Mucosa of stomach (tissue), 1 donor: ENCODE data around the gene ZNRF3.
"Not testable (repeated sequence)": the region's sequence is repeated elsewhere in the genome, so short reads cannot be mapped to it uniquely, and the experiment has no call there.

ENCODE experiments used
- H3K27me3 ChIP-seq: one replicate; pipeline ENCODE4 v1.7.0; 2013; ENCODE audit warnings: mild to moderate bottlenecking, low read length; ENCODE audit not compliant: control insufficient read depth, insufficient read depth
- H3K36me3 ChIP-seq: one replicate; pipeline ENCODE4 v1.7.0; 2013; ENCODE audit warnings: low read length; ENCODE audit not compliant: control insufficient read depth, insufficient read depth
- H3K4me1 ChIP-seq: one replicate; pipeline ENCODE4 v1.7.0; 2013; ENCODE audit warnings: mild to moderate bottlenecking, low read length; ENCODE audit not compliant: control insufficient read depth, insufficient read depth
- H3K4me3 ChIP-seq: one replicate; pipeline ENCODE4 v1.7.0; 2013; ENCODE audit warnings: low read length
- H3K9ac ChIP-seq: one replicate; pipeline ENCODE4 v1.7.0; 2013; ENCODE audit warnings: mild to moderate bottlenecking, low read length, moderate library complexity
- H3K9me3 ChIP-seq: one replicate; pipeline ENCODE4 v1.7.0; 2013; ENCODE audit warnings: mild to moderate bottlenecking, low read length, moderate library complexity; ENCODE audit not compliant: control insufficient read depth
- donor health status: Pancreatic carcinoma.

The ZNRF3 gene

DNA sequence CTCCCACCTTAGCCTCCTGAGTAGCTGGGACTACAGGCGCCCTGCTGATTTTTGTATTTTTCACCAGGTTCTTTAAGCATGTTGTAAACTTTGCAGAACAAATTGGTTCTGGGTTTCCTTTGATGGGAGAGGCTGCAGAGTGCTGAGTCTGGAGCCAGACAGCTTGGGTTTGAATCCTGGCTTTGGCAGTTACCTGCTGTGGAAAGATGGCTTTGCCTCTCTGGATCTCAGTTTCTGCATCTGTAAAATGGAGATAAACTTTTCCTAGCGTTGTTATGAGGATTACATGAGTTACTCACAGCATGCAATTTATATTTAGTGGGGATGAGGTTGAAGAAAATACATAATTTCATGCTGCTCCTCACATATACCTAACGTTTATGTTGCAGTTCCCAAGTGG, 19.1 kb downstream of the ZNRF3 start:
- Histone ChIP-seq H3K36me3 (no peaks in the 10 kb centered on the region), H3K9ac (no peak overlapping the region), H3K27me3 (no peaks in the 10 kb centered on the region), H3K4me3 (no peak overlapping the region), H3K4me1 (peaks cover 12% of the 10 kb centered on the region), H3K9me3 (no peaks in the 10 kb centered on the region)

DNA sequence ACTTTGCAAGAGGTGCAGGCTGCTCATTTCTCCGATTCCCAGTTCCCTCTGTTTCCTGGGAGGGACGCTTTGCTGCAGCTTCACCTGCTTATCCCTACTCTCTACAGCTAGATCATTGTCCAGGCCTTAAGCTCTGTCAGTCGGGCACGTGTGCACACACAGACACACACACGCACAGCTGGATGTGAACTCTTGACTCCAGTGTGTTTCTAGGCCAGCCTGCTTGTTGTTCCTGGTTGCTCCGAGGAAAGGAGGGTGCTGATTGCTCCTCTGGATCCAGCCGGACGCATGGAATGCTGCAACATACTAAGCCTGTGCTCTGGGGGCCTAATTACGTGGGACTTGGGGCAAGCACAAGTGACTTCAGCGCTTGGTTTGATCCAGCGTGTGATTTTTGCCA, 19.7 kb downstream of the ZNRF3 start:
- H3K9ac ChIP-seq = no peak overlapping the region
- no peaks in the 10 kb centered on the region for H3K9me3 ChIP-seq
- H3K36me3 ChIP-seq = no peaks in the 10 kb centered on the region
- H3K4me3 ChIP-seq = no peak overlapping the region
- peaks cover 12% of the 10 kb centered on the region for H3K4me1 ChIP-seq
- no peaks in the 10 kb centered on the region for H3K27me3 ChIP-seq

DNA sequence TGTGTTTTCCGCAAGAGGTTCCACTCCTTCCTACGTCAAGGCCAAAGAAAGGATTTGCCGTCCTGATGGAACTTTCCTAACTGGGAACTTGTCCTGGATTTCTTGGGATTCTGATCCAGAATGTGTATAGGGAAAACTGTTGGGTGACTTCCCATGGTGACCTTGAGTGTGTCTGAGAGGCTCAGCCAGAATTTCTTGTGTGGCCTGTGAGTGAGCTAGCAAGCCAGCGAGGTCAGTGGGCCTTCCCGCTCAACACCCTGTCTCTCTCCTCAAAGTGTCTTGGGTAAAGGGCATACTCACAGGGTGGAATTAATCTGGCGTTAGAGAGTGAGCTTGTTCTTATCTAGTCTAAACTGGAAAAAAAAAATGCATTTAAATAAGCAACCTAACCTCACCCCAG, 20.4 kb downstream of the ZNRF3 start:
- Histone ChIP-seq H3K4me1 (peaks cover 16% of the 10 kb centered on the region), H3K9me3 (no peaks in the 10 kb centered on the region), H3K9ac (no peak overlapping the region), H3K27me3 (no peaks in the 10 kb centered on the region), H3K4me3 (no peak overlapping the region), H3K36me3 (no peaks in the 10 kb centered on the region)

DNA sequence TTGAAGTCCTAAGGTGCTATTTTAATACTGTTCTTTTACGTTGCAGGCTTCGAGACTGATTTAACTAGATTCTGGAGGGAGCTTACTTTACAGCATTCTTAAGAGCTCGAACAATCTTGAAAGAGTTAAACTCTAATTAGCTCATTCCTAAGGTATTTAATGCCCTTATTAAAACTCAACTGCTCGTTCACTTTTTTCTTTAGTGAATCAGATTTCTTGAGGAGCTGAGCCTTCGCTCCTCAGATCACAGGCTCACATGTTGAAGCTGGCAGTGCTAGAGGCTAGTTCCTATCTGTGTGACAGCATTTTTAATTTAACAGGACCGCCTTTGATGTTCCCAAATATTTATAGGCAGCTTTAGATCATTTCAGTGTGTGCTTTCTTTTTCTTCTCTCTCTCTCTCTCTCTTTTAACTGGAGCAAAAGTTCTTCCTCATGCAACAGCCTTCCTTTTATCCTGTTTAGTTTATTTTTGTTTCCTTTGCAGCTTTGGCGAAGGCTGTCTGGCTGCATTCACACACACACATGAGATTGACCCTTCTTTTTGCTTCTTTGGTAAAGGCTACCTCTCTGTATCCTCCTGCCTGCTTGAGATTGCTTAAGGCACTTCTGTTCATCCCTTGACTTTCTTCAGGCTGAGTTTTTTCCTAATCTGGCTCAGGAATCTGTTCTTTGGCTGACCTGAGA, 21.0 kb downstream of the ZNRF3 start:
- H3K9ac ChIP-seq = no peak overlapping the region
- H3K4me3 ChIP-seq = no peak overlapping the region
- no peaks in the 10 kb centered on the region for H3K36me3 ChIP-seq
- no peaks in the 10 kb centered on the region for H3K27me3 ChIP-seq
- peaks cover 17% of the 10 kb centered on the region for H3K4me1 ChIP-seq
- no peaks in the 10 kb centered on the region for H3K9me3 ChIP-seq

DNA sequence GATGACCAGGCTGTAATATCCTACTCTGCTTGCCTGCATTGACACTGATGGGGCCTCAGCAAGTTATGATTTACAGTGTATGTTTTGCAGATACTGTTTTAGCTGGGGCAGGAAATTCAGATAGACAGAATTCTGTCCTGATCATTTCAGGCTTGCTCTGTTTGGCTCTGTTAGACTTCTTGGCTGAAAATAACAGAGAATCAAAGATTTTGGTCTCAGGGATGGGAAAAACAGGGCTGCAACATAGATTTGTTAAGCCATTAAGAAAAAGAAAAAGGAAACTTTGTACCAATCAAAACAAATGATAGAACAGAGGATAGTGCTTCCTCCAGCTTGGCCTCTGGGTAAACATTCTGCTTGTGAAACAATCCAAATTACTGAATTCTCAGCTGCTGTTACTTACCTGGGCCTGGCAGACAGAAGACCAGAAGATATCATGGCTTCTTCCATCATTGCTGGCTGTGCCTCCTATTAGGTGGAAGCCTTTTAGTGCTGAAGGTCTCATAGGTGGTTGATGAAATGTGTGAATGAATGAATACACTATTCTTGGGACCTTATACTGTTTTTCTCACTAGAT, 22.0 kb downstream of the ZNRF3 start:
- H3K36me3 ChIP-seq = no peaks in the 10 kb centered on the region
- H3K4me1 ChIP-seq = peaks cover 17% of the 10 kb centered on the region
- no peak overlapping the region for H3K9ac ChIP-seq
- no peaks in the 10 kb centered on the region for H3K27me3 ChIP-seq
- H3K4me3 ChIP-seq = no peak overlapping the region
- H3K9me3 ChIP-seq = no peaks in the 10 kb centered on the region

DNA sequence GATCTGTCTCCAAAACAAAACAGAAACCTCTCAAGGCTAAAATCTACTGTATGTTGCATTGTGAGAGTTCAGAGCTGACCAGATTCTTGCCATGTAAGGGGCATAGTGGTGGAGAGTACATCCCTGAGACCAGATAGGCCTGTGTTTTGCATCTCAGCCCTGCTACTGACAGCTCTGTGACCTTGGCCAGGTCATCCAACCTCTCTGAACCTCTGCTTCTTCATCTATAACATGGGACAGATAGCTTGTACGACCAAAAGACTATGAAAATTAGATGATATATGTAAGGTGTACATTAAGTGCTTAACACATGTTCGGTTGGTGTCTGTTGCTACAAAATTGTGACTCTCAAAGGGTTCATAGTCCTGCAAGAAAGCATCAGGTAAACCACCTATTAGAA, 22.9 kb downstream of the ZNRF3 start:
- Histone ChIP-seq H3K4me3 (no peak overlapping the region), H3K9me3 (no peaks in the 10 kb centered on the region), H3K9ac (no peak overlapping the region), H3K36me3 (no peaks in the 10 kb centered on the region), H3K27me3 (no peaks in the 10 kb centered on the region), H3K4me1 (peaks cover 24% of the 10 kb centered on the region)

DNA sequence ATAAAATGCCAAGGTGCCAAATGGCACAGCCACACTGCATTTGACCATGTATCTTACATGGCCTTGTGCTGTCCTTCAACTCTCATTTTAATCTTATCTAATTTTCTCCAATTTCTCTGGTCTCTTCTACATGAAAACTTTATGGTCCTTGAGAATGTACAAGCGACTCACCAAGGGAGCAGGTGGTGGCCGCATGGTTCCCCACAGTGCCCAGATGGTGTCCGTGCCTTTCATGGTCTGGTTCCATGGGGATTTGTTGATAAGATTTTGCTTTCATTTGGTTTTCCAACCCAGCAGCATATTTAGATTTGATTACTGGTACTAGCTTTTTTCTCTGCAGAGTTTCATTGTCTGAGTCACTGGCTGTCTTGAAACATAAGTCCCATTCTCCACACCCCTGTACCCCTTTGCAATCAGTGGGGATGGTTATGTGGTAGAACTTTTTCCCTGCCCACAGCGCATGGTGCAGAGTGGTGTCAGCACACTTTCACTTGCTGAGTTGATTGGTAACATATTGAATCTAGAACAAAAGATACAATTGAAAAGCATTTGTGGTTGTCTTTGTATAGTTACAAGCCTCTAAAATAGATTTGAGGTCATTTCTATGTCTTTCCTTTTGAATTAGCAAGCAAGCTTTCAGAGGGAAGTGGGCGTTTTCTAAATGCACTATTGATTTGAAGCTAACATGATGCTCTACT, 24.1 kb downstream of the ZNRF3 start:
- Histone ChIP-seq H3K27me3 (no peaks in the 10 kb centered on the region), H3K9ac (no peak overlapping the region), H3K36me3 (no peaks in the 10 kb centered on the region), H3K4me1 (peaks cover 28% of the 10 kb centered on the region), H3K9me3 (no peaks in the 10 kb centered on the region), H3K4me3 (no peak overlapping the region)

DNA sequence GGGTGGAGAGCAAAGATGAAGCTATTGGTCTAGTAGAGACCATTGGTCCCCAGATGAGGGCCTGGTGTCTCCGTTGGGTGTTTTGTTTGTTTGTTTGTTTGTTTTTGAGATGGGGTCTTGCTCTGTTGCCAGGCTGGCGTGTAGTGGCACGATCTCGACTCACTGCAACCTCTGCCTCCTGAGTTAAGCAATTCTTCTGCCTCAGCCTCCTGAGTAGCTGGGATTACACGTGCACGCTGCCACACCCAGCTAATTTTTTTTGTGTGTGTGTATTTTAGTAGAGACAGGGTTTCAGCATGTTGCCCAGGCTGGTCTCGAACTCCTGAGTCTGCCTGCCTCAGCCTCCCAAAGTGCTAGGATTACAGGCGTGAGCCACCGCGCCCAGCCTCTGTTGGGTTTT, 25.4 kb downstream of the ZNRF3 start:
- H3K27me3 ChIP-seq, H3K36me3 ChIP-seq, H3K9me3 ChIP-seq, H3K9ac ChIP-seq, H3K4me3 ChIP-seq: not testable (repeated sequence)
- H3K4me1 ChIP-seq = peaks cover 21% of the 10 kb centered on the region

DNA sequence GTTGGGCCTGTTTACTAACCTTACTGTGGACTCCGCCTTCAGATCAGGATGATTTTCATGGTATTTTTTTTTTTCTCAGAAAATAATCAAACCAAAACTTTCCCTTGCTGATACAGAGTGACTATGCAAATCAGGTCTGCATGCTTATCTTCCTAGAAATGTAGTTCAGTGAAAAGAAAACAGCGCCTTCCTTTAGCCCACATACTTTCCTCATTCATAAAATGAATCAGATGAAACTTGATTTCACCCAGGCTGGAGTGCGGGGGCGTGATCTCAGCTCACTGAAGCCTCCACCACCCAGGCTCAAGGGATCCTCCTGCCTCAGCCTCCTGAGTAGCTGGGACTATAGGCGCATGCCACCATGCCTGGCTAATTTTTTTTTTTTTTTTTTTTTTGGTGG, 26.0 kb downstream of the ZNRF3 start:
- H3K4me1 ChIP-seq = peaks cover 16% of the 10 kb centered on the region
- no peak overlapping the region for H3K9ac ChIP-seq
- no peak overlapping the region for H3K4me3 ChIP-seq
- no peaks in the 10 kb centered on the region for H3K9me3 ChIP-seq
- H3K27me3 ChIP-seq = no peaks in the 10 kb centered on the region
- H3K36me3 ChIP-seq = no peaks in the 10 kb centered on the region

DNA sequence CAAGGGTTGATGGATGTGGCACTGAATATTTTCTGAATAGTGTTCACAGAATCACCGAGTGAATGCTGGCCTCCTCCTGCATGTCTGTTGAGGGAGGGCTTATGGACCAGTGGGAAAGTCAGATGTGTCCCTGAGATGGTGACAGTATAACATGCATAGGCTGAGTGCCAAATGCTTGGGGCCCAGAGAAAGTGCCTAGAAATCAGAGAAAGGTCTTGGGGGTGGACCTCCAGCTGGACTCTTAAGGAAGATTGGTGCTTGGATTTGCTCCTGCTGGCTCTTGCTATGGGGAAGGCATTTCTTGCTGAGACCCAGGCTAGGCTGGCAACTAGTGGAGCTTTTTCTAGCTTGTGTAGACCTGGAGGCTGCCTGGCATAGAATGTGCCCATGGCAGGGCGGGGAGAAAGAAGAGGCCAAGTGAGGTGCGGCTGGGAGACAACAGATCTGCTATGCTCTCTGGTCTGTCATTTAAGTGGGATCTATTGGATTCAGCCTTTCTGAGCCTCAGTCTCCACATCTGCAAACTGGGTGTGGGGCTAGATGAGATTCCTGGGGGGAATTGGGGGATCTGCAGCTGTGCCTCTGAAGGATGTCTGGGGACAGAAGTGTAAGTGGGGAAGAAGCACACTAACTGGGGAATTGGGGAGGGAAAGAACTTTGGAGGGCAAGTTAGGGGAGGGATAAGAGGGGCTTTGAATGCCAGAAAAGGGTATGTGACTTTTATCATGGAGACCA, 27.4 kb downstream of the ZNRF3 start:
- no peaks in the 10 kb centered on the region for H3K9me3 ChIP-seq
- H3K36me3 ChIP-seq = no peaks in the 10 kb centered on the region
- no peak overlapping the region for H3K4me3 ChIP-seq
- H3K27me3 ChIP-seq = no peaks in the 10 kb centered on the region
- H3K9ac ChIP-seq = no peak overlapping the region
- H3K4me1 ChIP-seq = peaks cover 16% of the 10 kb centered on the region

DNA sequence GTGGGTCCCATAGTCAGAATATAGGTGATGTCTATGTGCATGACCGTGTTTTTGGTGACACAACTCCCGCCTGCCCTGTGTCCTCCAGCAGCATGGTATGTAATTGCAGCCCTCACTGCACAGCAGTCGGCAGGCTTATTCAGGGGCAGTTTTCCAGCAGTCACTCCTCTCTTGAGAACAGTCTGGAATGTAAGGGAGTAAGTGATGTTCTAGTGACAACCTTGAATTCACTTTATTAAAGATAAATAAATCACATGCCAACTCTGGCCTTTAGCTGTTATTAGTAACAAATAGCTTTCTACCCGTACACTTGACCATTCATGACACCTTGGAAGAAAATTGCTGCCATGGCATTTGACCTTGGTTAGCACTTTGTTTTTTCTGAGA, 27.9 kb downstream of the ZNRF3 start:
- H3K9me3 ChIP-seq = no peaks in the 10 kb centered on the region

More for the DNA sequence above, 27.9 kb downstream of the ZNRF3 start:
- Histone ChIP-seq H3K9ac (no peak overlapping the region), H3K4me1 (peaks cover 16% of the 10 kb centered on the region), H3K4me3 (no peak overlapping the region), H3K36me3 (no peaks in the 10 kb centered on the region), H3K27me3 (no peaks in the 10 kb centered on the region)
